ENCODE results near the gene NPL. TPM values are rescaled to one million over a fixed set of nuclear protein-coding genes. Genes with fewer than 3 reads are reported as not detected.

The NPL gene
- total RNA-seq, 1 experiment from 2014 or later = 6.9 TPM

DNA sequence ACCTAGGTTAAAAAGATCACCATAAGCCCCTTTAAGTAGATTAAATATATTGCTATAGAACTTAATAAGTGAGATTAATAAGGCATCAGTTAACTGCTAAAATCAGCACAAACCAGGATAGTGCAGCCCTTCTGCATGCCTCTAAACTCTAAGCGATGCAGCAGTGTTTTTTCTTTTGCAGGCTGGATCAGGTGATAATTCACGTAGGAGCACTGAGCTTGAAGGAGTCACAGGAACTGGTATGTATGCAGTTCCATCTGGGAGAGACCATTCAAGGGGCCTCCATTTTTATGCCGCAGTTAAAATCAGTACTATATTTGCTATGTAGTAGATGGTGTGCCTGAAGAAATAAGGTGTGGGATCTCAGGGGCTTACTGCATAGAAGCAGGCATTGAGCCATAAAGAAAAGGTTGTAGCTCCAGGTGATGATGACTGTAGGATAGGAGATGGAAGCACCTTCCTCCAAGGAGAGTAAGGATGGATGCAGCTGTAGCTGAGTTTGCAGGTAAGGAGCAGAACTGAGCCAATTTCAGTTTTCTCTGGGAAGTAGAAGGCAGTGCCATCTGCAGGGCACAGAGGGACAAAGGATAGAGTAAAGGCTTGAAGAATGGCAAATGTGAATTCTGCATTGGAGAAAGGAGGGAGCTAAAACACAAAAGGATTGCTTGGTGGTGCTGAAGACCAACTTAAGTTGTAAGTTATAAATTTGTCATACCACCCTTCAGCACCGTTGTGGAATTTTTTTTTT is 22.6 kb downstream of the NPL start:
- ChIA-PET POLR2A (ENCODE audit: low non-redundant PET) (no interaction called here), CTCF (no interaction called here)
- H3K4me1 ChIP-seq (ENCODE audit: insufficient read depth, low read length, poor library complexity, severe bottlenecking) = no peaks in the 10 kb centered on the region
- no peak overlapping the region for H3K27ac ChIP-seq (ENCODE audit: low read depth, low read length, poor library complexity, severe bottlenecking)
- H3K9me3 ChIP-seq (ENCODE audit: low read depth, low read length, poor library complexity, severe bottlenecking) = no peaks in the 10 kb centered on the region
- no peaks in the 10 kb centered on the region for H3K36me3 ChIP-seq (ENCODE audit: insufficient read depth, low read length, poor library complexity, severe bottlenecking)
- intact Hi-C loops (cut with micrococcal nuclease; ENCODE audit: unreplicated experiment) = no loop called here
- no peaks in the 10 kb centered on the region for H3K27me3 ChIP-seq (replicated peaks; ENCODE audit: insufficient read depth, low read depth, low read length, poor library complexity)
- DNase-seq (ENCODE audit: low spot score) = no peak
- no peak for TF ChIP-seq EZH2 (IDR thresholded peaks at IDR 0.05; ENCODE audit: borderline replicate concordance, low read depth, low read length, poor library complexity, severe bottlenecking)
- TF ChIP-seq, protein P1, sequence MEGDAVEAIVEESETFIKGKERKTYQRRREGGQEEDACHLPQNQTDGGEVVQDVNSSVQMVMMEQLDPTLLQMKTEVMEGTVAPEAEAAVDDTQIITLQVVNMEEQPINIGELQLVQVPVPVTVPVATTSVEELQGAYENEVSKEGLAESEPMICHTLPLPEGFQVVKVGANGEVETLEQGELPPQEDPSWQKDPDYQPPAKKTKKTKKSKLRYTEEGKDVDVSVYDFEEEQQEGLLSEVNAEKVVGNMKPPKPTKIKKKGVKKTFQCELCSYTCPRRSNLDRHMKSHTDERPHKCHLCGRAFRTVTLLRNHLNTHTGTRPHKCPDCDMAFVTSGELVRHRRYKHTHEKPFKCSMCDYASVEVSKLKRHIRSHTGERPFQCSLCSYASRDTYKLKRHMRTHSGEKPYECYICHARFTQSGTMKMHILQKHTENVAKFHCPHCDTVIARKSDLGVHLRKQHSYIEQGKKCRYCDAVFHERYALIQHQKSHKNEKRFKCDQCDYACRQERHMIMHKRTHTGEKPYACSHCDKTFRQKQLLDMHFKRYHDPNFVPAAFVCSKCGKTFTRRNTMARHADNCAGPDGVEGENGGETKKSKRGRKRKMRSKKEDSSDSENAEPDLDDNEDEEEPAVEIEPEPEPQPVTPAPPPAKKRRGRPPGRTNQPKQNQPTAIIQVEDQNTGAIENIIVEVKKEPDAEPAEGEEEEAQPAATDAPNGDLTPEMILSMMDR (conservative IDR thresholded peaks at IDR 0.05; ENCODE audit: low read depth, low read length) = peak; percentile 28; the same call in 1 of the 2 replicates
- H3K4me3 ChIP-seq (ENCODE audit: low read depth, low read length, poor library complexity, severe bottlenecking) = no peak overlapping the region
- no TSS peak for BruUV-seq (replicated peaks)

DNA sequence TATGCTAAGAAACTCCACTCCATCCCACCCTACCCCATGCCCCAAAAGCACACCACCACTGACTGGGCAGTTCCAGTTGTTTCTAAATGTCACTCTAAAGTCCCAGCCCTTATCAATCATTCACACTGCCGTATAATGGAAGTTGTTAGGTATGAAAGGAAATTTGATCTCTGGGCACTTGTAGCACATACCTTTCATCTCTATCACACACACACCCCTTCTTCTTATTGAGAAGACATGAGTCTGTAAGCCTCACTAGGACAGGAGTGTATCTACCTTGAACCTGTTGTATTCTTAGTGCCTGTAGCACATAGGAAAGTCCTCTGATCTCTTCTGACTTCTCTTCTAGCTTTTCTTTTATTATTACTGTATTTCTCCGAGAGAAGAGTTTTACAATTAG is 27.3 kb downstream of the NPL start:
- Histone ChIP-seq H3K27me3 (replicated peaks; ENCODE audit: insufficient read depth, low read depth, low read length, poor library complexity) (no peaks in the 10 kb centered on the region), H3K36me3 (ENCODE audit: insufficient read depth, low read length, poor library complexity, severe bottlenecking) (no peaks in the 10 kb centered on the region), H3K9me3 (ENCODE audit: low read depth, low read length, poor library complexity, severe bottlenecking) (no peaks in the 10 kb centered on the region), H3K4me3 (ENCODE audit: low read depth, low read length, poor library complexity, severe bottlenecking) (no peak overlapping the region), H3K4me1 (ENCODE audit: insufficient read depth, low read length, poor library complexity, severe bottlenecking) (no peaks in the 10 kb centered on the region), H3K27ac (ENCODE audit: low read depth, low read length, poor library complexity, severe bottlenecking) (no peak overlapping the region)
- POLR2A ChIA-PET (ENCODE audit: low non-redundant PET) = no interaction called here
- no TSS peak for BruUV-seq (replicated peaks)
- TF ChIP-seq EZH2 (IDR thresholded peaks at IDR 0.05; ENCODE audit: borderline replicate concordance, low read depth, low read length, poor library complexity, severe bottlenecking) = no peak
- TF ChIP-seq, protein P1 (conservative IDR thresholded peaks at IDR 0.05; ENCODE audit: low read depth, low read length) = no peak
- intact Hi-C loops (cut with micrococcal nuclease; ENCODE audit: unreplicated experiment) = no loop called here
- CTCF ChIA-PET = no interaction called here
- no peak for DNase-seq (ENCODE audit: low spot score)

DNA sequence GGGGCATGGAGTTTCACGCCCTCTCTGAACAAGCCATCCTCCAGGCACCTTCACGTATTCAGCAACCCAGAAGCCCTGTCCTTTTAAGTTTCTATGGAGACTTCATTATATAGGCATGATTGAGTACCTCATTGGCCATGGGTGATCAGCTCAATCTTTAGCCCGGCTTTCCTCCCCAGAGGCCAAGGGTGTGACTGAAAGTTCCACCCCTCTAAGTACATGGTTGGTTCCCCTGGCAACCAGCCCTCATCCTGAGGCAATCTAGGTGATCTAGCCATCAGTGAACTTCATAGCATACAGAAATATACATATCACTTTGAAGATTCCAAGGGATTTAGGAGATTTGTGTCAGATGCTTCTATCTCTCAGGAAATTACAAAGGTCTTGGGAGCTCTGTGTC is 28.2 kb downstream of the NPL start:
- TF ChIP-seq, protein P1 (conservative IDR thresholded peaks at IDR 0.05; ENCODE audit: low read depth, low read length) = no peak
- TF ChIP-seq EZH2 (IDR thresholded peaks at IDR 0.05; ENCODE audit: borderline replicate concordance, low read depth, low read length, poor library complexity, severe bottlenecking) = no peak

More for the DNA sequence above, 28.2 kb downstream of the NPL start:
- Histone ChIP-seq H3K27ac (ENCODE audit: low read depth, low read length, poor library complexity, severe bottlenecking) (no peak overlapping the region), H3K27me3 (replicated peaks; ENCODE audit: insufficient read depth, low read depth, low read length, poor library complexity) (no peaks in the 10 kb centered on the region), H3K4me1 (ENCODE audit: insufficient read depth, low read length, poor library complexity, severe bottlenecking) (no peaks in the 10 kb centered on the region), H3K36me3 (ENCODE audit: insufficient read depth, low read length, poor library complexity, severe bottlenecking) (no peaks in the 10 kb centered on the region), H3K4me3 (ENCODE audit: low read depth, low read length, poor library complexity, severe bottlenecking) (no peak overlapping the region), H3K9me3 (ENCODE audit: low read depth, low read length, poor library complexity, severe bottlenecking) (no peaks in the 10 kb centered on the region)
- ChIA-PET POLR2A (ENCODE audit: low non-redundant PET) (no interaction called here), CTCF (interaction anchor here (0.6 kb wide), 1 partner anchor 222 kb away, joined by 4 read pairs; no protein-coding TSS in a partner anchor)
- DNase-seq (ENCODE audit: low spot score) = no peak
- no TSS peak for BruUV-seq (replicated peaks)
- intact Hi-C loops (cut with micrococcal nuclease; ENCODE audit: unreplicated experiment) = no loop called here
